GM23248 (cell line): ENCODE results near the gene KCNJ1.

Experiments
- EZH2 ChIP-seq: fragments of 200-600 bp; sonication (generic); IDR thresholded peaks from 2 replicates; pipeline ENCODE4 v1.6.1; 2018; ENCODE audit warnings: antibody characterized with exemption, mild to moderate bottlenecking; ENCODE audit not compliant: insufficient read depth, poor library complexity, severe bottlenecking
- EZH2phosphoT487 ChIP-seq: fragments of 200-600 bp; sonication (generic); IDR thresholded peaks from 2 replicates; pipeline ENCODE4 v1.6.1; 2018; ENCODE audit warnings: antibody characterized with exemption, moderate library complexity, mild to moderate bottlenecking, low read depth; ENCODE audit not compliant: insufficient read depth

DNA sequence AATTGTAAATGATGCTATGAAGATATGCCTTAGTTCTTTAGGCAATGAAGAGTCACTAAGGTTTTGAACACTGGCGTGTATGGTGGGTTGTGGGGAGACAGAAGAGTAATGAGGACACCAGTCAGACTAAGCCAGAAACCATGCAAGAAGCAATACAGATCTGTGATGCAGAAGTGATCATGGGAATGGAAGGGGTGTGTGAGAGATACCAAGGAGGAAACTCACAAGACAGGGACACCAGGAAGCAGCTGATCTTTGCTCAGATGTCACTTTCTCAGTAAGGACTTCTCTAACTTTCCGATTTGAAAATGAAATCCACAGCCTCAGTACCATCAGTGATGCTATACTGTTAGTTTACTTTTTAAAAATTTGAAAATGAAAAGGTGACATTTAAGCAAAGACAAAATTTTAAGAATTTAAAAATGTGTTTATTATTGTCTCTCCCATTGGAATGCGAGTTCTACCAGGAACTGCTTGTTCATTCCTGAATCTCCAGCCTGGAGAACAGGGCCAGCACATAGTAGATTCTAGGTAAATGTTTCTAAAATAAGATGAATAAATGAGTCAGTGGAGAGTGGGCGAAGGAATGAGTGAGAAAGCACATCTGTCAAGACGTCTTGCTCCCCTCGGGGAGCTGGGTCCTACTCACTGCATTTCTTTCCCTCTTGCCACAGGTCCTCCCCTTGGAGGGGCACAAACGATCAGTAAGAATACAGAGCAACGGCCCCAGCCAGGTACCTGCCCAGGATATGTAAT, 60.4 kb downstream of the KCNJ1 start:
- TF ChIP-seq EZH2phosphoT487 (no peak), EZH2 (no peak)
